KMS-11 (cell line): ENCODE measurements around the gene HOMEZ.
"Not testable (repeated sequence)": the region's sequence is repeated elsewhere in the genome, so short reads cannot be mapped to it uniquely, and the experiment has no call there.

Experiments
- H2AFZ ChIP-seq: fragments of 200-600 bp; sonication (generic); 2 replicates; pipeline ENCODE4 v1.6.1; 2016; ENCODE audit warnings: antibody characterized with exemption, mixed run types, low read depth
- H3K27ac ChIP-seq: fragments of 200-600 bp; sonication (generic); 2 replicates; pipeline ENCODE4 v1.6.1; 2016; ENCODE audit warnings: mild to moderate bottlenecking, mixed run types
- H3K27me3 ChIP-seq: fragments of 200-600 bp; sonication (generic); 2 replicates; pipeline ENCODE4 v1.6.1; 2017; ENCODE audit warnings: mild to moderate bottlenecking, low read depth, mixed run types, moderate library complexity; ENCODE audit not compliant: insufficient read depth
- H3K36me3 ChIP-seq: fragments of 200-600 bp; sonication (generic); 2 replicates; pipeline ENCODE4 v1.6.1; 2017; ENCODE audit warnings: mild to moderate bottlenecking, mixed run types; ENCODE audit not compliant: insufficient read depth
- H3K4me1 ChIP-seq: fragments of 200-600 bp; sonication (generic); 2 replicates; pipeline ENCODE4 v1.6.1; 2016; ENCODE audit warnings: mild to moderate bottlenecking, low read depth, mixed run types; ENCODE audit not compliant: poor library complexity, severe bottlenecking
- H3K4me2 ChIP-seq: fragments of 200-600 bp; sonication (generic); 2 replicates; pipeline ENCODE4 v1.7.0; 2016; ENCODE audit warnings: mild to moderate bottlenecking, mixed run types
- H3K4me3 ChIP-seq: fragments of 200-600 bp; sonication (generic); IDR thresholded peaks from 2 replicates; pipeline ENCODE4 v1.6.1; 2017; ENCODE audit warnings: low read depth, low read length, mixed read lengths; ENCODE audit not compliant: insufficient read depth
- H3K79me2 ChIP-seq: fragments of 200-600 bp; sonication (generic); 2 replicates; pipeline ENCODE4 v1.6.1; 2016; ENCODE audit warnings: low read depth, mixed run types; ENCODE audit not compliant: insufficient read depth
- H3K9ac ChIP-seq: fragments of 200-600 bp; sonication (generic); 2 replicates; pipeline ENCODE4 v1.6.1; 2016; ENCODE audit warnings: mild to moderate bottlenecking, mixed run types
- H4K20me1 ChIP-seq: fragments of 200-600 bp; sonication (generic); 2 replicates; pipeline ENCODE4 v1.6.1; 2016; ENCODE audit warnings: mild to moderate bottlenecking, mixed run types; ENCODE audit not compliant: insufficient read depth
- TF ChIP-seq, protein P1 (sequence below): fragments of 200-600 bp; sonication (generic); conservative IDR thresholded peaks from 2 replicates; pipeline ENCODE4 v1.6.1; 2017; ENCODE audit warnings: low read depth, mild to moderate bottlenecking, antibody characterized with exemption, low read length, moderate library complexity, mixed read lengths

Gene HOMEZ

DNA sequence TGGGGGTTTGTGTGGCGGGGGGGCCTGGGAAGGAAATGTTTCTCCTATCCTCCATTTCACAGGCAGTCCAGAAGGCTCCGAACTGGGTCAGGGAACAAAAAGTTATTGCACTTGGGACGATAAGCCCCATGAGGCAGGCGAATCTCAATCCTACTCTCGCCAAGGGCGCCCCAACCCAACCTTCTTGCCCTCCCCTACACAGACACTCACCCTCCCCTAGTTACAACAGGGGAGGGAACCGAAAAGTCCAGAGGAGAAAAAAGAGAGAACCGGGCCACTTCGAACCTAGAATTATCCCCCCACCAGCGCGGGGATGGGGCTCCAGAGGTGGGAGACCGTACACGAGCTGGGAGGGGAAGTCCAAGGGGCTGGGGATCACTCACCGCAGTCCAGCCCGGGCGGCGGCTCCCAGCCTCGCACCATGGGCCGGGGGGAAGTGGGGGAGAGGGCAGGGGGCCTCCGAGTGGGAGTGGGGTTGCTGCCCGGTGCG, 357 bp downstream of the HOMEZ start:
- peaks cover 11% of the 10 kb centered on the region for H3K4me1 ChIP-seq
- no peaks in the 10 kb centered on the region for H3K36me3 ChIP-seq
- H3K4me3 ChIP-seq: no peak overlapping the region
- H3K79me2 ChIP-seq: 0 out of 2 replicates have a peak, but pooled peaks cover 4% of the 10 kb centered on the region
- no peaks in the 10 kb centered on the region for H3K27me3 ChIP-seq
- TF ChIP-seq, protein P1, sequence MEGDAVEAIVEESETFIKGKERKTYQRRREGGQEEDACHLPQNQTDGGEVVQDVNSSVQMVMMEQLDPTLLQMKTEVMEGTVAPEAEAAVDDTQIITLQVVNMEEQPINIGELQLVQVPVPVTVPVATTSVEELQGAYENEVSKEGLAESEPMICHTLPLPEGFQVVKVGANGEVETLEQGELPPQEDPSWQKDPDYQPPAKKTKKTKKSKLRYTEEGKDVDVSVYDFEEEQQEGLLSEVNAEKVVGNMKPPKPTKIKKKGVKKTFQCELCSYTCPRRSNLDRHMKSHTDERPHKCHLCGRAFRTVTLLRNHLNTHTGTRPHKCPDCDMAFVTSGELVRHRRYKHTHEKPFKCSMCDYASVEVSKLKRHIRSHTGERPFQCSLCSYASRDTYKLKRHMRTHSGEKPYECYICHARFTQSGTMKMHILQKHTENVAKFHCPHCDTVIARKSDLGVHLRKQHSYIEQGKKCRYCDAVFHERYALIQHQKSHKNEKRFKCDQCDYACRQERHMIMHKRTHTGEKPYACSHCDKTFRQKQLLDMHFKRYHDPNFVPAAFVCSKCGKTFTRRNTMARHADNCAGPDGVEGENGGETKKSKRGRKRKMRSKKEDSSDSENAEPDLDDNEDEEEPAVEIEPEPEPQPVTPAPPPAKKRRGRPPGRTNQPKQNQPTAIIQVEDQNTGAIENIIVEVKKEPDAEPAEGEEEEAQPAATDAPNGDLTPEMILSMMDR: no peak
- peak overlapping the region; percentile 67 for H2AFZ ChIP-seq
- H4K20me1 ChIP-seq: no peaks in the 10 kb centered on the region
- peak overlapping the region; percentile 68; the same call in 1 of the 2 replicates for H3K4me2 ChIP-seq
- peak overlapping the region; percentile 69; the same call in 1 of the 2 replicates for H3K9ac ChIP-seq
- peak overlapping the region; percentile 61 for H3K27ac ChIP-seq

DNA sequence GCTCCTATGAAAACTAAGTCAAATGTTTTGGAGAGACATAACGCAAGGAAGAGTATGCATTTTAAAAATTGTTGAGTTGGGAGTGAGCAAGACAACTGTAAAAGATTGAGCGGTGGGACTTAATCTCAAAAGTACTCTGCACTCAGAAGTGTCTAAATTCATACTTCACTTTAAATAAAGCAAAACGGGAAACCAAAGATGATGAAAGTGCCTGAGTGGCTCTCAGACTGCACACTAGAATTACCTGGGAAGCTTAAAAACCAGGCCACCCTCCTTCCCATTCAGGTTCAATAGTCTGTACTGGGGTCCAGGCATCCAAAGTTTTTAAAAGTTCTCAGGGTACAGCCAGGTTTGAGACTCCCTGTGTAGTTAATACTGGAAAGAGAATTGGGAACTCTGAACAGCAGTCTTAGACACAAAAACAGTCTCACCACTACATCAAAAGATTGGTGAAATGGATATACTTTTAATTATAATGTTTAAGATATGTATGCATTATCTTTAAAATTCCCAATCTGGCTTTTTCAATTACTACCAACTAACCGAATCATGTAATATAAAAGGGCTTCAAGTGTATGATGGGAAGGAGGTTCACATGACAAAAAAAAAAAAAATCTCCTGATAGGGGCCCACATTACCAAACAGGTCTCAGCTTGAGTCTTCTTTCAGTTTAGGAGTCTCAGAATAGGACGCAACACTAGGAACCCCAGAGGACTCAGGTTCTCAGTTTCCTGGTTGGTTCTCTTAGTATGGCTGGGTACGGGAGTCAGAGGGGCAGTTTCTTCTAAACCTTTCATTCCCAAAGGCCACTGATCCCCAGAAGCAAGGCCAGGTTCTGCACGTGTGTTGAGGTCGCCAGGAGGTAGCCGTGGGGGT, 1.0 kb downstream of the HOMEZ start:
- Histone ChIP-seq H4K20me1 (no peaks in the 10 kb centered on the region), H2AFZ (peak overlapping the region; percentile 67; the same call in 1 of the 2 replicates), H3K36me3 (no peaks in the 10 kb centered on the region), H3K27ac (peak overlapping the region; percentile 61; the same call in 1 of the 2 replicates), H3K79me2 (0 out of 2 replicates have a peak, but pooled peaks cover 4% of the 10 kb centered on the region), H3K9ac (peak overlapping the region; percentile 69; the same call in 1 of the 2 replicates), H3K4me1 (peaks cover 11% of the 10 kb centered on the region), H3K4me3 (no peak overlapping the region), H3K27me3 (no peaks in the 10 kb centered on the region), H3K4me2 (peak overlapping the region; percentile 68)
- TF ChIP-seq, protein P1: no peak

DNA sequence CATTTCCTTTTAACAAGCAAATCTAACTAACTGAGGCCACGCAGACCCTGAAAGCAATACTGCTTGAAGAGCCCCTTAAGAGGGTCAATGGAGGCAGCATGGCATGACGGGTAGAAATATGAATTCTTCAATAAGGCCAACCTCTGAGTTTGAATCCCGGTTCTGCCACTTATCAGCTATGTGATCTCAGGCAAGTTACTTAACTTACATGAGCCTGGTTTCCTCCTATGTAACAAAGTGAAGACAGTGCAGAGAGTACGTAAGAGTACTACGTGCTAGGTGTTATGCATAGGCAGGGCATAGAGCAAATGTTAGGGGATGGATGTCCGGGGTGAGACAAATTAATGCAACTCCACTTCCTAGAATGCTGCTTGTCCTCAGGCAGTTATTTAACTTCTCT, 4.7 kb downstream of the HOMEZ start:
- no peaks in the 10 kb centered on the region for H3K27me3 ChIP-seq
- H3K4me3 ChIP-seq: no peak overlapping the region
- 0 out of 2 replicates have a peak, but pooled peaks cover 4% of the 10 kb centered on the region for H3K79me2 ChIP-seq
- H3K36me3 ChIP-seq: no peaks in the 10 kb centered on the region
- H2AFZ ChIP-seq: no peak overlapping the region
- no peak overlapping the region for H3K4me2 ChIP-seq
- H4K20me1 ChIP-seq: no peaks in the 10 kb centered on the region
- H3K4me1 ChIP-seq: peaks cover 11% of the 10 kb centered on the region
- TF ChIP-seq, protein P1: no peak
- H3K9ac ChIP-seq: no peak overlapping the region
- no peak overlapping the region for H3K27ac ChIP-seq

DNA sequence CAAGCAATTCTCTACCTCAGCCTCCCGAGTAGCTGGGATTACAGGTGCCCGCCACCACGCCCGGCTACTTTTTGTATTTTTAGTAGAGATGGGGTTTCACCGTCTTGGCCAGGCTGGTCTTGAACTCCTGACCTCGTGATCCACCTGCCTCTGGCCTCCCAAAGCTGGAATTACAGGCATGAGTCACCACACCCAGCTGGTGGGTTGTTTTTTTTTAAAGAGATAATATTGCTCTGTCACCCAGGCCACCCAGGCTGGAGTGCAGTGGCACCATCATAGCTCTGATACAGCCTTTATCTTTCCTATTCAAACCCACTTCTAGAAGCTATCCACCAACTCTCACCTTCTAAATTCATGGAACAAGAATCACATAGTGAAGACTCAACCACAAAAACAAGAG, 8.0 kb downstream of the HOMEZ start:
- H3K27me3 ChIP-seq, H3K79me2 ChIP-seq: not testable (repeated sequence)

More for the DNA sequence above, 8.0 kb downstream of the HOMEZ start:
- H3K4me2 ChIP-seq, H2AFZ ChIP-seq, H3K27ac ChIP-seq, H3K36me3 ChIP-seq, H4K20me1 ChIP-seq, H3K4me1 ChIP-seq, H3K4me3 ChIP-seq, H3K9ac ChIP-seq: not testable (repeated sequence)
